HG03354 (cell line): Measurements from ENCODE around the gene EGLN2.
"Not testable (repeated sequence)": the region's sequence is repeated elsewhere in the genome, so short reads cannot be mapped to it uniquely, and the experiment has no call there.

Experiments
- ATAC-seq: cut with Tn5 transposase; IDR thresholded peaks from one replicate; pipeline ENCODE4 v1.9.1; 2021; ENCODE audit warnings: mild to moderate bottlenecking; ENCODE audit not compliant: unreplicated experiment, poor library complexity, severe bottlenecking

Gene EGLN2

DNA sequence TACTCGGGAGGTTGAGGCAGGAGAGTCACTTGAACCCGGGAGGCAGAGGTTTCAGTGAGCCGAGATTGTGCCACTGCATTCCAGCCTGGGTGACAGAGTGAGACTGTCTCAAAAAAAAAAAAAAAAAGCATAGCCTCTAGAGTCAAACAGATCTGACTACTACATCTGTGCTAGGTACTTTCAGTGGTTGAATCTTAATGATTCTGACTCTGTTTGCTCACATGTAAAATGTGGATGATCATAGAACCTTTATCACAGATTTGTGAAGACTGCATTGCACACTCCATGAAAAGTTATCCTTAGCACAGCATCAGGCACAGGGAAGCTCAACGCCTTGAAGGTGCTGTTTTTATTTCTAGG lies 33.4 kb downstream of the EGLN2 start:
- not testable (repeated sequence) for ATAC-seq

GRCh38 chr19:40833728-40834533 lies 34.9 kb downstream of the EGLN2 start:
- ATAC-seq = not testable (repeated sequence)

- ATAC-seq = no peak
Observed at GRCh38 chr19:40836754-40837429, 37.9 kb downstream of the EGLN2 start.

DNA sequence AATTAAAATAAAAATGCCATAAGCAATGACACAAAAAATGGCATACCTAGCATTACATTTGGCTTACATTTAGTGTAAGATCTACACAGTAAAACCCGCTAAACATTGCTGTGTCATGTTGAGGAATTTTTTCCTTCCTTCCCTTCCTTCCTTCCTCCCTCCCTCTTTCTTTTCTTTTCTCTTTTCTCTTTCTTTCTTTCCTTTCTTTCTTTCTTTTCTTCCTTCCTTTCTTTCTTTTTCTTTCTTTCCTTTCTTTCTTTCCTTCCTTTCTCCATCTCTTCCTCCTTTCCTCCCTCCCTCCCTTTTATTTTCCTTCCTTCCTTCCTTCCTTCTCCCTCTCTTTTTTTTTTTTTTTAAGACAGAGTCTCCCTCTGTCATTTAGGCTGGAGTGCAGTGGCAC lies 39.5 kb downstream of the EGLN2 start:
- not testable (repeated sequence) for ATAC-seq

DNA sequence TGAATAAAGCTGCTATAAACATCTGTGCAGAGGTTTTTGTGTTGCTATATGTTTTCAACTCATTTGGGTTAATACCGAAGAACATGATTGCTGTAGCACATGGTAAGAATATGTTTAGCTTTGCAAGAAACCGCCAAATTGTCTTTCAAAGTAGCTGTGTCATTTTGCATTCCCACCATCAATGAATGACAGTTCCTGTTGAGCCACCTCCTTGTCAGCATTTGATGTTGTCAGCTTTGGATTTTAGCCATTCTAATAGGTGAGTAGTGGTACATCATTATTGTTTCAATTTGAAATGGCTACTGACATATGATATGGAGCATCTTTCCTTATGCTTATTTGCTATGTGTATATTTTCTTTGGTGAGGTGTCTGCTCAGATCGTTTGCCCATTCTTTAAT lies 43.0 kb downstream of the EGLN2 start:
- ATAC-seq = not testable (repeated sequence)

- ATAC-seq = not testable (repeated sequence)
Observed at GRCh38 chr19:40842997-40843652, 44.1 kb downstream of the EGLN2 start.

DNA sequence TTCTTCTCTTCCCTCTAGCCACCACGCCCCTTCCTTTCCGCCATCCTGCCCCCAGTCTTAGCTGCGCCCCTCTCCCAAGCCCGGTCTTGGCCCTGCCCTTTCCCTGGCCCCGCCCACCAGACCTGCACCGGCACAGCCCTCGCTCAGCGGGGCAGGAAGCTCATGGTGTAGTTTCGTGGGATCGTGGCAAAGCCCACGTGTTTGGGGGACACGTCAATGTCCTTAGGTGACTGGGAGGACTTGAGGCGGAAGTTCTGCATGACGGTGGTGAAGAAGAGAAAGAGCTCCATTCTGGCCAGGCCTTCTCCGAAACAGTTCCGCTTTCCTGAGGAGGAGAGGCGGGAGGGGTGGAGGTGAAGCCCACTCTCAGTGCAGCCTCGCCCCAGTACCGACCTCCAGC lies 44.7 kb downstream of the EGLN2 start:
- not testable (repeated sequence) for ATAC-seq

DNA sequence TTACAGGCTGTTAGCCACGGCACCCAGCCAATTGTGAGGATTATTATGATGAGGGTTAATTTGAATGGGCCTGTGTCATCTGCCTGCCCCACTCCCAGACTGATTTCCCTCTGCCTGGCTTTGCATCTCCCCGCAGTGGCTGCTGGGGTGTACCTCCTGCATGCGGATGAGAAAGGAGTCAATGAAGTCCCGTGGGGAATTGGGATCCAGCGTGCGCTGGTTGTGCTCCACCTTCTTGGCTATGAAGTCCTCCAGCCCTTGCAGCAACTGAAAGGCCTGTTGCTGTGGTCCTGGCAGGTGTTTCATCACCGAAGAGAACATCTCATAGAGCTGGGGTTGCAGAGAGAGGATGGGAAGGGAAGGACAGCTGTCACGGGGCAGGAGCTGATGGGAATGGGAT lies 47.7 kb downstream of the EGLN2 start:
- ATAC-seq = not testable (repeated sequence)

- ATAC-seq = not testable (repeated sequence)
Observed at GRCh38 chr19:40850277-40850676, 51.3 kb downstream of the EGLN2 start, which contains the start of gene CYP2A6. Gene CYP2A6 (minus strand): TSS chr19:40850447. CDS start chr19:40850426, 21 bp downstream.

DNA sequence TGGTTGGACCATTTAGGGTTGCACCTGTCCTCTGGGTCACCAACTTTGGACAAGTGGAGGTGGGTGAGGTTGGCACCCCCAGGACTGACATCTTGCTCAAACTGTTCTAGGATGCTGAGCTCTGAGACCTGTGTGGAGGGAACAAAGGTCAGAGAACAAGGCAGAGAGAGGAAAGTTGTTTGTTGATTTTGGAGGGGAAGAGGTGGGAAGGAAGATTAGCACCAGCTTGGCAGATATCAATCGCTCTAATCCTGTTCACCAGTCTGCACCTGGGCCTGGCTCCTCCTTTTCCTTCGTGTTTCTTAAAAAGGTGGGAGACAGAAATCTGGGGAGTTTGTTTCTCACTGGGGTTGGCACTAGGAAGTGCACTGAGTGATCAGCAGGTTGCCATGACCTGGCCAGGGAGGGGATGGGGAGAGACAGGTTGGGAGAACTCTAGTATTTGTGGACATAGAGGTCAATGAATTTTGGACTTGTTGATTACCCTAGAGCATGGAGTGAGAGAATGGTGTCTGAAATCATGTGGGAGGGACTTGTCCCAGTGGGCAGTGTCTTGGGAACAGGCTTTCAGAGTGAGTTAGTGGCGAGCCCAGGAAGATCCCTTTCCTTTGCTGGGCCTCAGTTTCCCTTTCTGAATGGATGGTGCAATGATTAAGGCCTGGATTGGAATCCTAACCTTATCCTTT lies 53.6 kb downstream of the EGLN2 start:
- not testable (repeated sequence) for ATAC-seq
